GM21529 (cell line): ENCODE data around the gene NHLRC4.

ENCODE experiments used
- ATAC-seq: cut with Tn5 transposase; IDR thresholded peaks from one replicate; pipeline ENCODE4 v1.9.1; 2021; ENCODE audit not compliant: unreplicated experiment

NHLRC4 gene

DNA sequence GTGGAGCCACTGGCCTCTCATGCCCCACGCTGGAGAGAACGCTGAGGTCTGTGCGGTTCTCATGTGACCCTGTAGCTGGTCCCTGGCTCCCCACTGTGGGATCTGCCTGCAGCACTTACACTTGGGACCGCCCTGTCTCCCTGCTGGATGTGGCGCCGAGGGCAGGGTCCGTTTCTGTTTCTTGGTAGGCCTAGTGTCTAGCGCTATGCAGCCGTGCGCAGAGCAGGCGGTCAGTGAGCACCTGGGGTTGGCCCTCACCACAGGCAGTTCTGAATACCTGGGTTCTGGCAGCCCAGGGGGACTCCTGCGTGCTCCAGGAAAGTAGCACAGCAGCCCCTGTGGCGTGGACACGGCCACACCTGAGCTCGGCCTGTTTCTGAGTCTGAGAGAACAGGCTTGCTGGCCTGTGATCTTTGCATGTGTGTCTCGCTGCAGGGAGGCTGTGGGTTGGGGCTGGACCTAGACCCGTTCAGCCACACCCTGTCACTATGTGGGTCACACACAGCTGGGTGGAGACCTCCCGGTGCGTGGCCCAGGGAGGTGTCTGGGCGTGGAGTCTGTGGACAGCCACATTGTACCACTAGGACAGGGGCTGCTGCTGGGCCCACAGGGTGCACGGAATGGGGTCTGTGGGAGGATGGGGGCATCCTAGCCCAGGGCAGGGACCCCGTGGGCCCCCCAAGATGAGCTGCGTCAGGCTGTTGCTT, 36.5 kb upstream of the NHLRC4 start:
- no peak for ATAC-seq

- no peak for ATAC-seq
These were observed 35.2 kb upstream of the NHLRC4 start for GRCh38 chr16:531494-532125.

GRCh38 chr16:533391-534123, 33.2 kb upstream of the NHLRC4 start:
- no peak for ATAC-seq

GRCh38 chr16:534135-534534, 32.7 kb upstream of the NHLRC4 start:
- no peak for ATAC-seq

DNA sequence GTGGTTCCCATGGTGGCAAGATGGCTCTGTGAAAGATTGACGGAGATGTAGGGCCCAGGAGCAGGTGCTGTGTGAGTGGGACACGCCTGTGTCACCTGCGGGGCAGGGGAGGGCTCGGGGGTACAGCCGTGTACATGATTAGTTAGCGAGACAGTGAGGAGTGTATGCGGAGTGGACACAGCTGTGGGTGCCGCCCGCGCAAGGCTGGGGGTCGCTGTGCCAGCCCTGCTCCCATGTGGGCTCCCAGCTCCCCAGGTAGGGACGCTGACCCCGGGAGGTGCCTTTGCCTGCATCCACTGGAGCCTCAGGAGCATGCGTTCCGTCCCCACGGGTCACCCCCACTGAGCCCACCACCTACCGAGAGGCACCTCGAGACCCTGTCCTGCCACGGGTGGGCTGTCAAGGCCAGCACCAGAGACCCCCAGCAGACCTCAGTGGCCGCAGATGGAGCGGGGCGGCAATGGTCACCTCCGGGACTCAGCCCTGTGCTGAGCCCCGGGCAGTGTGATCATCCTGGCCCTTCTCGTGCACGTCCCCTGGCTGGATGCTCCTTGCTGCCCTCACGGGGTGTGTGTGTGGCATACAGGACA, 31.9 kb upstream of the NHLRC4 start:
- ATAC-seq: no peak

GRCh38 chr16:535446-536405, 31.1 kb upstream of the NHLRC4 start:
- no peak for ATAC-seq

GRCh38 chr16:536746-537145, 30.1 kb upstream of the NHLRC4 start:
- no peak for ATAC-seq

DNA sequence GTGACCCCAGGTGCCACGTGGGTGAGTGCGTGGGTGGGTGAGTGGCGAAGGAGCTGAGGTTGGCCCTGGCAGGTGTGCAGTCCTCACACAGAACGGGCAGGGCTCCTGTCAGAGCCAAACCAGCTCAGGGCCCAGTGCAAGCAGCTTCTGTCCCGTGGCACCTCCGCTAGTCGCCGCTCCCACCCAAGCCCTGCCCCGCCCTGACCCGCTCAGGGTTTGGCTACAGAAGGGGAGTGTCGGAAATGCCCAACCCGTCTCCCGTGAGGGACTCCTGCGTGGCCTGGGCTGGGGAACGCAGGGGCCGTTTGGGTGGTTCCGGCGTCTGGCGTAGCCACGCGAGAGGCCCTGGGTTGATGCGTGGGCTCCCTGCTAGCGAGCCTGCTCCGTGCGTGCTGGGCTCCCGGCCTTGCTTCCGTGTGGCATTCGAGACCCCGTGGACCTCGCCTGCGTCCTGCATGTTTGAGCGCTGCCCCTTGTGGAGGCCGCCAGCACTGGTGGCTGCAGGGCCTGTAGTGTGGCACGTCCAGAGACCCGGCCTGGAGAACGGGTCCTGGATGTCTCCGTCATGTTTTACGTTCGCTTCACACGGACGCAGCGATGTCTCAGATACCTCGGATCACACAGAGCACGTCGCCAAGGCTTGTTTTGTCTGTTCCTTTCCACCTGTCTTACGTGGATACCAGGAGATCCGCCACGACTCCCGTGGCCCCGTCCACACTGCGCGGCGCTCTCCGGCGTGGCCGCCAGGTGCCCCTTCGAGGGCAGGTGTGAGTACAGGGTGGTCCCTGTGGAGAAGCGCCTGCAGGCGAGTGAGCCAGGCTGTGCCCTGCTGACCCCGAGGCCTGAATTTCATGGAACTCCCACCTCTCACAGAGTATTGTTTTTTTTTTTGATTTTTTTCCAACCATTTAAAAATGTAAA, 29.1 kb upstream of the NHLRC4 start:
- no peak for ATAC-seq

DNA sequence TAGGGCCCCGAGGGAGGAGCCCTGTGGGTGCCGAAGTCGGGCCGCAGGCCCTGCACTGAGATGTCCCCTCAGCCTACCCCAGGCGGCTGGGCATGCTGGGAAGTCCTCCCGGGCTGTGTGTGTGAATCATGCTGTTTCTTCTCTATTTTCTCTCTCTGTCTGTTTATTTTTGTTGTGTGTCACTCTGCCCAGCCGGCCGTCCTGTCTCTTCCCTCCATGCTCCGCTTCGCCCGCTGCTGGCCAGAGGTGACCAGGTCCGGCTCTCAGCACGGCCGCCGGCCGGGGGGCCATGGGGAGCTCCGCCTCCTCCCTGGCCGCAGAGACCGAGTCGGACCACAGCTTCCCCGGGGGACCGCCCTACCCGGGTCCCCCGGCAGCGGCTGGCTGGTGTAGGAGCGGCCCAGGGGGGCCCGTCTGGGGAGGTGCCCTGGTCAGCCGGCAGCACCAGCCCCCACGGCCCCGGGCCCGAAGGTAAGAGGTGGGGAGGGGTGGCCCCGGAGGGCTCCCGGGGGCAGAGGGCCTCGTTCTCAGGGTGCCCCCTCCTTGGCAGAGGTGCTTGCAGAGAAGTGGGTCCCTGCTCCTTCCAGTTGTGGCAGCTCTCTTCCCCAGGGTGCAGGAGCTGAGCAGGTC, 26.8 kb upstream of the NHLRC4 start:
- no peak for ATAC-seq

GRCh38 chr16:540645-541340, 26.0 kb upstream of the NHLRC4 start:
- no peak for ATAC-seq

GRCh38 chr16:543301-544164, 23.3 kb upstream of the NHLRC4 start:
- no peak for ATAC-seq

- no peak for ATAC-seq
These were observed 22.3 kb upstream of the NHLRC4 start for GRCh38 chr16:544517-544916.

DNA sequence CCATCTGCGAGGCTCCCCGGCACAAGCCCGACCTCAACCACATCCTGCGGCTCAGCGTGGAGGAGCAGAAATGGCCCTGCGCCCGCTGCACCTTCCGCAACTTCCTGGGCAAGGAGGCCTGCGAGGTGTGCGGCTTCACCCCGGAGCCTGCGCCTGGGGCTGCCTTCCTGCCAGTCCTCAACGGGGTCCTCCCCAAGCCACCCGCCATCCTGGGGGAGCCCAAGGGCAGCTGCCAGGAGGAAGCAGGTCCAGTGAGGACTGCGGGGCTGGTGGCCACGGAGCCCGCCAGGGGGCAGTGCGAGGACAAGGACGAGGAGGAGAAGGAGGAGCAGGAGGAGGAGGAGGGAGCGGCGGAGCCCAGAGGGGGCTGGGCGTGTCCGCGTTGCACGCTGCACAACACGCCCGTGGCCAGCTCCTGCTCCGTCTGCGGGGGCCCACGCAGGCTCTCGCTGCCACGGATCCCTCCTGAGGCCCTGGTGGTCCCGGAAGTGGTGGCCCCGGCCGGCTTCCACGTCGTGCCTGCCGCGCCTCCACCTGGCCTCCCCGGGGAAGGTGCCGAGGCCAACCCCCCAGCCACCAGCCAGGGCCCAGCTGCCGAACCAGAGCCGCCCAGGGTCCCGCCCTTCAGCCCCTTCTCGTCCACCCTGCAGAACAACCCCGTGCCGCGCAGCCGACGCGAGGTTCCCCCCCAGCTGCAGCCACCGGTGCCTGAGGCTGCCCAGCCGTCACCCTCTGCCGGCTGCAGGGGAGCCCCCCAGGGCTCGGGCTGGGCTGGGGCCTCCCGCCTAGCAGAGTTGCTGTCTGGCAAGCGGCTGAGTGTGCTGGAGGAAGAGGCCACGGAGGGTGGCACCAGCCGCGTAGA, 19.7 kb upstream of the NHLRC4 start:
- no peak for ATAC-seq

- no peak for ATAC-seq
These were observed 18.2 kb upstream of the NHLRC4 start for GRCh38 chr16:548586-548985.

DNA sequence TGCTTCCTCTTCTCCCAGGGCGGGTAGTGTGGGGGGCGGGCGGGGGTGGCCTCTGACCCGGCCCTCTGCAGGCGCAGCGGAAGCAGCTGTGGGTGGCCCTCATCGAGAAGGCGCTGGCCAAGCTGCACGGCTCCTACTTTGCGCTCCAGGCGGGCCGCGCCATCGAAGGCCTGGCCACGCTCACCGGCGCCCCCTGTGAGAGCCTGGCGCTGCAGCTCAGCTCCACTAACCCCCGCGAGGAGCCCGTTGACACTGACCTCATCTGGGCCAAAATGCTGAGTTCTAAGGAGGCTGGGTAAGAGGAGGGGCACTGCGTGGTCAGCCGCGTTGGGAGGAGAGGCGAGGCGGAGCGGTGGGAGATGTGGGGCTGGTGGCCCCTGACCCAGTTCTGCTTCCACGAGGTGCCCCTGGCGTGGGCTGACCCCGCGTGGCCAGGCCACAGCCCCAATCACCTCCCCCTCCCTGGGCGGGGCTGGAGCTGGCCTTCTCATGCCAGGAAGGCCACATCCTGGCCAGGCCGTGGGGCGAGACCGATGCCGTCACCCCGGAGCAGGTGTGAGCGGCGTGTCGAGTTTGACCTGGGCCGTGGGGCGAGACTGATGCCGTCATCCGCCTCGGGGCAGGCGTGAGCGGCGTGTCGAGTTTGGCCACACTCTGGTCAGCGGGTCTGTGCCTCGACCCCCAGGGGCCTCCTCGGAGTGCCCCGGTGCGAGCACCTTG, 17.1 kb upstream of the NHLRC4 start:
- ATAC-seq: no peak

DNA sequence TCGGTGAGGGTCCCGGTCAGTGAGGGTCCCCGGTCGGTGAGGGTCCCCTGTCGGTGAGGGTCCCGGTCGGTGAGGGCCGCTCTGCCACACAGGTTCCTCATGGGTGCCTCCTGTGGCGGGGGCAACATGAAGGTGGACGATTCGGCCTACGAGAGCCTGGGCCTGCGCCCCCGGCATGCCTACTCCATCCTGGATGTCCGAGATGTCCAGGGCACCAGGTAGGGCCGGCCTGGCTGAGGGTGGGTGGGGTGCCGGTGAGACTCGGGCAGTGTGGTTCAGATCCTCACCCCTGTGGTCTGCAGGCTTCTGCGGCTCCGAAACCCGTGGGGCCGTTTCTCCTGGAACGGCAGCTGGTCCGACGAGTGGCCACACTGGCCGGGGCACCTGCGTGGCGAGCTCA, 15.6 kb upstream of the NHLRC4 start:
- ATAC-seq: no peak
